Spleen (tissue), 7 donors: ENCODE measurements around the gene ZNF333.

ENCODE experiments used
- CTCF ChIP-seq, 11 experiments: fragments of 200-600 bp in 7 of 11; fragments of 450-650 bp in 4 of 11; sonication (generic) in 4 of 11; IDR thresholded peaks in 8 of 11; conservative IDR thresholded peaks in 3 of 11; 1 replicate in 7 of 11; 2 replicates in 4 of 11; pipeline versions ENCODE4 v1.4.0 to v1.8.0; 2016 to 2021; ENCODE audit warnings: antibody characterized with exemption in 11 of 11, inconsistent platforms in 4 of 11, mild to moderate bottlenecking in 1 of 11
- POLR2A ChIP-seq, 3 donors: fragments of 450-650 bp; IDR thresholded peaks; one replicate each; pipeline ENCODE4 v1.5.1; 2017; ENCODE audit warnings: antibody characterized with exemption in 3 of 3, mild to moderate bottlenecking in 1 of 3
- POLR2AphosphoS5 ChIP-seq, 3 donors: sonication (generic); formaldehyde crosslinking; IDR thresholded peaks; one replicate each; pipeline ENCODE4 v1.5.1; 2017; ENCODE audit warnings: antibody characterized with exemption in 3 of 3
- donor health status: DM: no; HTN: no; CAD: no; lungs with moderate emphysema.
- donor health status: DM: no; HTN: no; CAD: no.
- donor health status: DM: no; HTN: no; CAD: no.

- TF ChIP-seq CTCF (IDR thresholded peaks at IDR 0.05 in 8 of 11, conservative IDR thresholded peaks at IDR 0.05 in 3 of 11): no peak
- no peak for TF ChIP-seq POLR2A (IDR thresholded peaks at IDR 0.05)
- no peak for TF ChIP-seq POLR2AphosphoS5 (IDR thresholded peaks at IDR 0.05)
Observed at GRCh38 chr19:14728595-14728994, 38.7 kb downstream of the ZNF333 start.
